ENCODE data around the gene HSP90AB1.
A peak's percentile ranks its signal among the peaks of the same experiment; 100 is the strongest.

DNA sequence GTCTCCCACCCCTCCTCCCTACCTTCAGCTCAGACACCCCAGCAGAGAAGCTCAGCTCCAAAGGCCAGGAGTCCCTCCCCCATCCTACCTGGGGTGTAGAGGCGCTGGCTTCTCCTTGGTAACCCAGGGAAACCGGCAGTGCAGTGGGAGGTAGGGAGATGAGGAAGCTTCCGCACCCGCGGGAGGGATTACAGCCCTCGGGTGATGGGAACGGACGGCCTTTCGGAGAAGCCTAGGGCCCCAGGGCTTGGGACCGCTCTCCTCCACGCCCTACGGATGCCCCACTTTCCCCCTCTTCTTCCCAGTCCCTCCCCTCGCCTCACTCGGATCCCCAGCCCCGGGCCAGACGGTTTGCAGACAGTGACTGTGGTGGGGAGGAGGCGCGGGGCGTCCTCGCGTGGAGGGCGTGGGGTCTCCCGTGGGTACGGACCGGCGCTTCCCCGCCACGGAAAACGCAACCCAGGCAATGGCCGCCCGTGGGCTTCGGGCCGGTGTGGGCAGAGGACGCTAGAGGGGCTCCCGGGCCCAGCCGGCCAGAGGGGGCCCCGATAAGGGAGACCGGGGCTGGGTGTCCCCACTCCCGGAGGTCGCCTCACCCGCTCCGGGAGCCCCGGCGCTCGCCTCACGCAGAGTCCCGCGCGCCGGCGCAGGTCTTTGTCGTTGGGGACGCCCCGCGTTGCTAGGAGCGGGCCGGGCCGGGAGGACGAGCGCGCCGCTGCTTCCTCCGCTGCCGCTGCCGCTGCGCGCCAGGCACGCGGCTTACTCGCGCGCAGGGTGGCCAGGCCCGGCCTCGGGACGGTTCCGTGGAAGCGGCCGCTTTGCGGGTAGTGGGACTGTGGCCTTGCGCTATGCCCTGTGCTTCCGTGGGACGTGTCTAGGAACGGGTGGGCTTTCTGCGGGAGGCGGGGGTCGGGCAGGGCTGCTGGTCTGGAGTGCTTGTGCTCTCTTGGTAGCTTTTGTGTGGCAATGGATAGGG lies 50.5 kb downstream of the HSP90AB1 start:
- no peak for TF ChIP-seq POLR2AphosphoS5 (IDR thresholded peaks at IDR 0.05)
- TF ChIP-seq, protein P1, sequence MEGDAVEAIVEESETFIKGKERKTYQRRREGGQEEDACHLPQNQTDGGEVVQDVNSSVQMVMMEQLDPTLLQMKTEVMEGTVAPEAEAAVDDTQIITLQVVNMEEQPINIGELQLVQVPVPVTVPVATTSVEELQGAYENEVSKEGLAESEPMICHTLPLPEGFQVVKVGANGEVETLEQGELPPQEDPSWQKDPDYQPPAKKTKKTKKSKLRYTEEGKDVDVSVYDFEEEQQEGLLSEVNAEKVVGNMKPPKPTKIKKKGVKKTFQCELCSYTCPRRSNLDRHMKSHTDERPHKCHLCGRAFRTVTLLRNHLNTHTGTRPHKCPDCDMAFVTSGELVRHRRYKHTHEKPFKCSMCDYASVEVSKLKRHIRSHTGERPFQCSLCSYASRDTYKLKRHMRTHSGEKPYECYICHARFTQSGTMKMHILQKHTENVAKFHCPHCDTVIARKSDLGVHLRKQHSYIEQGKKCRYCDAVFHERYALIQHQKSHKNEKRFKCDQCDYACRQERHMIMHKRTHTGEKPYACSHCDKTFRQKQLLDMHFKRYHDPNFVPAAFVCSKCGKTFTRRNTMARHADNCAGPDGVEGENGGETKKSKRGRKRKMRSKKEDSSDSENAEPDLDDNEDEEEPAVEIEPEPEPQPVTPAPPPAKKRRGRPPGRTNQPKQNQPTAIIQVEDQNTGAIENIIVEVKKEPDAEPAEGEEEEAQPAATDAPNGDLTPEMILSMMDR (IDR thresholded peaks at IDR 0.05) = no peak
- TF ChIP-seq POLR2A (IDR thresholded peaks at IDR 0.05) = peak; percentile 10
